HG03039 (cell line): ENCODE results near the gene RIMS4.

Experiments
- ATAC-seq: cut with Tn5 transposase; IDR thresholded peaks from one replicate; pipeline ENCODE4 v1.9.1; 2021; ENCODE audit warnings: mild to moderate bottlenecking, moderate library complexity; ENCODE audit not compliant: unreplicated experiment

Gene RIMS4

GRCh38 chr20:44703183-44703925 lies 107.0 kb downstream of the RIMS4 start:
- no peak for ATAC-seq

- ATAC-seq = no peak
Observed at GRCh38 chr20:44702776-44703175, 107.6 kb downstream of the RIMS4 start.

GRCh38 chr20:44701858-44702256 lies 108.5 kb downstream of the RIMS4 start:
- ATAC-seq = no peak
